ENCODE measurements around the gene NKAIN4.
A peak's percentile ranks its signal among the peaks of the same experiment; 100 is the strongest.

- TF ChIP-seq CTCF (IDR thresholded peaks at IDR 0.05) (peak; percentile 39), ZFX (IDR thresholded peaks at IDR 0.05; ENCODE audit: borderline replicate concordance) (no peak)
These were observed 15.6 kb downstream of the NKAIN4 start for GRCh38 chr20:63238514-63239125.

All from 22Rv1 (cell line).